ENCODE data around the gene TXNRD1. TPM values are rescaled to one million over a fixed set of nuclear protein-coding genes. Genes with fewer than 3 reads are reported as not detected.

Gene TXNRD1
- total and polyA plus RNA-seq, 2 of the 8 experiments (the other 6 are each of a cell fraction or from before 2014, with no cell fraction given): 56.8 to 127 TPM

DNA sequence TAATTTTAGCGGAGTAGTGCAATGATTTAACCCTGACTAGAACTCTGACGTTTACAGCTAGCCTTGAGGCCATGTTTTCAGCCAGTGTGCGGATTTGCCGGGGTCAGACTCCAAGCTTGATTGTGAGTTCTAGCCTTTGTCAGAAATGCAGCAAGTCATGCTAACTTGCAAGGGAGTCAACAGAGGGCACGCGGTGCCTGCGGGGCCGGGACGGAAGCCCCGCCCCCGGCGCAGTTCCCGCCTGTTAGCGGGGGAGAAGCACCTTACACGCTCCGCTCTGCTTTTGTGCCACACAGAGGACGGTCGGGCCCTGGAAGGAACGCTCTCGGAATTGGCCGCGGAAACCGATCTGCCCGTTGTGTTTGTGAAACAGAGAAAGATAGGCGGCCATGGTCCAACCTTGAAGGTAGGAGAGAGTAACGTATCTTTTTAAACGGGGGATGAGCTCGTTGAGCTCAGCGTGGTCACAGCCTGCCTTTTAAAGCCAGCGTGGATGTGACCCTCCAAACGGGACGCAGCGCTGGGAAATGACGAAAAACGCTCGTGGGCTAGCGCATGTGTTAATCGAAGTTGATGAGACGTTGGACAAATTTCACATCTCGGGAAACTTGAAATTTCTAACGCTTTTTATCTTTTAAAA is 73.2 kb downstream of the TXNRD1 start (continued):
- TF ChIP-seq BCL11A (IDR thresholded peaks at IDR 0.05; ENCODE audit: low read depth in 2 of 2, low read length in 2 of 2): no peak
- TF ChIP-seq GTF2F1 (IDR thresholded peaks at IDR 0.05; ENCODE audit: borderline replicate concordance, low read depth, low read length): peak; percentile 68; the same call in 1 of the 2 replicates
- peak; percentile 51 for TF ChIP-seq CTBP2 (IDR thresholded peaks at IDR 0.05; ENCODE audit: borderline replicate concordance, insufficient read depth, insufficient read length, low read length)
- TF ChIP-seq EZH2 (IDR thresholded peaks at IDR 0.05; ENCODE audit: low read depth, low read length, severe bottlenecking): no peak
- TF ChIP-seq TAF1 (IDR thresholded peaks at IDR 0.05; ENCODE audit: low read depth, low read length): peak; percentile 96
- TF ChIP-seq, protein P1, sequence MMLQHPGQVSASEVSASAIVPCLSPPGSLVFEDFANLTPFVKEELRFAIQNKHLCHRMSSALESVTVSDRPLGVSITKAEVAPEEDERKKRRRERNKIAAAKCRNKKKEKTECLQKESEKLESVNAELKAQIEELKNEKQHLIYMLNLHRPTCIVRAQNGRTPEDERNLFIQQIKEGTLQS (IDR thresholded peaks at IDR 0.05; ENCODE audit: insufficient read depth, low read depth, low read length): no peak
- TF ChIP-seq MAFK (IDR thresholded peaks at IDR 0.05; ENCODE audit: low read depth, low read length): peak; percentile 77; the same call in 1 of the 2 replicates
- no peak for TF ChIP-seq GABPA (IDR thresholded peaks at IDR 0.05; ENCODE audit: borderline replicate concordance, insufficient read depth, low read length)
- TF ChIP-seq, protein P2, sequence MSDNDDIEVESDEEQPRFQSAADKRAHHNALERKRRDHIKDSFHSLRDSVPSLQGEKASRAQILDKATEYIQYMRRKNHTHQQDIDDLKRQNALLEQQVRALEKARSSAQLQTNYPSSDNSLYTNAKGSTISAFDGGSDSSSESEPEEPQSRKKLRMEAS (IDR thresholded peaks at IDR 0.05): peak; percentile 98
- TF ChIP-seq, protein P3, sequence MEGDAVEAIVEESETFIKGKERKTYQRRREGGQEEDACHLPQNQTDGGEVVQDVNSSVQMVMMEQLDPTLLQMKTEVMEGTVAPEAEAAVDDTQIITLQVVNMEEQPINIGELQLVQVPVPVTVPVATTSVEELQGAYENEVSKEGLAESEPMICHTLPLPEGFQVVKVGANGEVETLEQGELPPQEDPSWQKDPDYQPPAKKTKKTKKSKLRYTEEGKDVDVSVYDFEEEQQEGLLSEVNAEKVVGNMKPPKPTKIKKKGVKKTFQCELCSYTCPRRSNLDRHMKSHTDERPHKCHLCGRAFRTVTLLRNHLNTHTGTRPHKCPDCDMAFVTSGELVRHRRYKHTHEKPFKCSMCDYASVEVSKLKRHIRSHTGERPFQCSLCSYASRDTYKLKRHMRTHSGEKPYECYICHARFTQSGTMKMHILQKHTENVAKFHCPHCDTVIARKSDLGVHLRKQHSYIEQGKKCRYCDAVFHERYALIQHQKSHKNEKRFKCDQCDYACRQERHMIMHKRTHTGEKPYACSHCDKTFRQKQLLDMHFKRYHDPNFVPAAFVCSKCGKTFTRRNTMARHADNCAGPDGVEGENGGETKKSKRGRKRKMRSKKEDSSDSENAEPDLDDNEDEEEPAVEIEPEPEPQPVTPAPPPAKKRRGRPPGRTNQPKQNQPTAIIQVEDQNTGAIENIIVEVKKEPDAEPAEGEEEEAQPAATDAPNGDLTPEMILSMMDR (IDR thresholded peaks at IDR 0.05; ENCODE audit: control extremely low read depth in 1 of 3, insufficient read depth in 1 of 3, low read depth in 1 of 3, low read length in 3 of 3): no peak
- TF ChIP-seq ZNF274 (IDR thresholded peaks at IDR 0.05; ENCODE audit: borderline replicate concordance, extremely low read depth, low read length): no peak
- TF ChIP-seq SUZ12 (IDR thresholded peaks at IDR 0.05; ENCODE audit: low read length): no peak
- peak; percentile 54; the same call in 1 of the 2 replicates for TF ChIP-seq RBBP5 (IDR thresholded peaks at IDR 0.05; ENCODE audit: borderline replicate concordance, low read depth, low read length)
- peak; percentile 67 for TF ChIP-seq PHF8 (conservative IDR thresholded peaks at IDR 0.05; ENCODE audit: low read depth, low read length)
- TF ChIP-seq TCF12 (IDR thresholded peaks at IDR 0.05; ENCODE audit: low read depth, low read length): no peak
- TF ChIP-seq NRF1 (IDR thresholded peaks at IDR 0.05; ENCODE audit: low read depth, low read length): no peak
- TF ChIP-seq, protein P4, sequence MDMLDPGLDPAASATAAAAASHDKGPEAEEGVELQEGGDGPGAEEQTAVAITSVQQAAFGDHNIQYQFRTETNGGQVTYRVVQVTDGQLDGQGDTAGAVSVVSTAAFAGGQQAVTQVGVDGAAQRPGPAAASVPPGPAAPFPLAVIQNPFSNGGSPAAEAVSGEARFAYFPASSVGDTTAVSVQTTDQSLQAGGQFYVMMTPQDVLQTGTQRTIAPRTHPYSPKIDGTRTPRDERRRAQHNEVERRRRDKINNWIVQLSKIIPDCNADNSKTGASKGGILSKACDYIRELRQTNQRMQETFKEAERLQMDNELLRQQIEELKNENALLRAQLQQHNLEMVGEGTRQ (IDR thresholded peaks at IDR 0.05; ENCODE audit: low read length): 0 out of 2 replicates have a peak, but pooled peaks have one; percentile 38
- no peak for TF ChIP-seq RXRA (IDR thresholded peaks at IDR 0.05; ENCODE audit: insufficient read depth, low read depth, low read length)
- TF ChIP-seq CREB1 (IDR thresholded peaks at IDR 0.05): 0 out of 2 replicates have a peak, but pooled peaks have one; percentile 31

Data from H1 (cell line).